WTC11 (cell line): Measurements from ENCODE around the gene SNX25.

Experiments used
- CREB1 ChIP-seq: sonication (generic); formaldehyde crosslinking; IDR thresholded peaks from 2 replicates; pipeline ENCODE4 v1.8.0; 2023; ENCODE audit warnings: mild to moderate bottlenecking, missing genetic modification reagents
- CTCF ChIP-seq: fragments of 200-600 bp; IDR thresholded peaks from 2 replicates; pipeline ENCODE4 v1.8.0; 2022; ENCODE audit warnings: antibody characterized with exemption
- ETV6 ChIP-seq: sonication (generic); formaldehyde crosslinking; IDR thresholded peaks from 2 replicates; pipeline ENCODE4 v1.8.1; 2022; ENCODE audit warnings: mild to moderate bottlenecking, missing genetic modification reagents
- FOXJ3 ChIP-seq: sonication (generic); formaldehyde crosslinking; IDR thresholded peaks from 2 replicates; pipeline ENCODE4 v1.9.0; 2021; ENCODE audit warnings: missing genetic modification reagents, mild to moderate bottlenecking, borderline replicate concordance
- GRHL2 ChIP-seq: fragments of 250-450 bp; sonication (Bioruptor Pico); IDR thresholded peaks from 2 replicates; pipeline ENCODE4 v1.8.0; 2022; ENCODE audit warnings: mild to moderate bottlenecking, moderate library complexity; ENCODE audit not compliant: insufficient replicate concordance, severe bottlenecking
- JUN ChIP-seq: sonication (generic); formaldehyde crosslinking; IDR thresholded peaks from 2 replicates; pipeline ENCODE4 v1.8.0; 2023; ENCODE audit warnings: mild to moderate bottlenecking, missing genetic modification reagents
- MXD4 ChIP-seq: fragments of 250-450 bp; sonication (Bioruptor Pico); IDR thresholded peaks from 2 replicates; pipeline ENCODE4 v1.8.0; 2021; ENCODE audit warnings: mild to moderate bottlenecking, moderate library complexity, borderline replicate concordance
- NR2C2 ChIP-seq: sonication (generic); formaldehyde crosslinking; IDR thresholded peaks from 2 replicates; pipeline ENCODE4 v1.8.0; 2022; ENCODE audit warnings: mild to moderate bottlenecking, missing genetic modification reagents
- TCF7 ChIP-seq: sonication (generic); formaldehyde crosslinking; IDR thresholded peaks from 2 replicates; pipeline ENCODE4 v1.8.0; 2022; ENCODE audit warnings: mild to moderate bottlenecking, low read depth, missing genetic modification reagents, moderate library complexity
- ZNF219 ChIP-seq: sonication (generic); formaldehyde crosslinking; IDR thresholded peaks from 2 replicates; pipeline ENCODE4 v1.8.0; 2023; ENCODE audit warnings: missing genetic modification reagents, mild to moderate bottlenecking, borderline replicate concordance
- ZNF232 ChIP-seq: sonication (generic); formaldehyde crosslinking; IDR thresholded peaks from 2 replicates; pipeline ENCODE4 v1.8.0; 2022; ENCODE audit warnings: mild to moderate bottlenecking, missing genetic modification reagents
- ZNF317 ChIP-seq: sonication (generic); formaldehyde crosslinking; IDR thresholded peaks from 2 replicates; pipeline ENCODE4 v1.8.1; 2023; ENCODE audit warnings: low read depth, mild to moderate bottlenecking, moderate library complexity, missing genetic modification reagents, borderline replicate concordance
- TF ChIP-seq, protein P1 (sequence below): sonication (generic); formaldehyde crosslinking; conservative IDR thresholded peaks from 2 replicates; pipeline ENCODE4 v1.8.1; 2022; ENCODE audit warnings: mild to moderate bottlenecking, missing genetic modification reagents

DNA sequence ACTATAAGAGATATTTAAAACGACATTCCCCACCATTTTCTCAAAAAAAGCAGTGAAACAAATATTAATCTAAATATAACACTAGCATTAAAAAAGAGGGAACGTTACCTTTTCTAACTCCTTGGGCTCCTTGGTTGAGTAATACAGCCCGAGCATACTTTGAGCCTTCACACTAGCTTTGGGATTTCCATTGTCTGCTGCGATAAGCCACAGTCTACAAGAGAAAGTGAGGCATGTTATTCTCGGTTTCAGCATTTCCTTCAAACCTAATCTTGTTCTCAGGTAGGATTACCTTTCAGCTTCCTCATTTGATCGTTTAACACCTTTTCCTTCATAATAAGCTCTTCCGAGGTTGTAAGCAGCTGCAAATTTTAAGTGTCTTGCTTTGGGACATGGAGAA, 164.6 kb downstream of the SNX25 start:
- TF ChIP-seq JUN (CRISPR knock-in tag) (no peak), GRHL2 (no peak), CTCF (no peak), ZNF232 (CRISPR knock-in tag) (no peak), CREB1 (no peak), ETV6 (CRISPR knock-in tag) (no peak), NR2C2 (CRISPR knock-in tag) (no peak), ZNF317 (CRISPR knock-in tag) (no peak), ZNF219 (CRISPR knock-in tag) (no peak), MXD4 (no peak), TCF7 (CRISPR knock-in tag) (no peak), FOXJ3 (CRISPR knock-in tag) (no peak)
- TF ChIP-seq, protein P1, sequence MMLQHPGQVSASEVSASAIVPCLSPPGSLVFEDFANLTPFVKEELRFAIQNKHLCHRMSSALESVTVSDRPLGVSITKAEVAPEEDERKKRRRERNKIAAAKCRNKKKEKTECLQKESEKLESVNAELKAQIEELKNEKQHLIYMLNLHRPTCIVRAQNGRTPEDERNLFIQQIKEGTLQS (CRISPR knock-in tag) = no peak
